GM12878 (cell line): Measurements from ENCODE around the gene PROM1. TPM values are rescaled to one million over a fixed set of nuclear protein-coding genes. Genes with fewer than 3 reads are reported as not detected.

Source experiments
- ATAC-seq: fragments of 200-7000 bp; cut with Tn5 transposase; 3 replicates; pipeline ENCODE4 v1.9.1; 2020; ENCODE audit warnings: mild to moderate bottlenecking, moderate library complexity
- BruUV-seq: library from RNA; stranded (reverse); fragments of 400-500 nt; replicated peaks from 2 replicates; lab custom pipeline; 2021; lab: Mats Ljungman, UMichigan
- CTCF ChIA-PET: fragments of 300-600 bp; sonication (Branson Sonifier 250); formaldehyde crosslinking; extraction: SDS; loops from one replicate; lab custom pipeline; 2021; ENCODE audit warnings: inconsistent platforms; lab: Yijun Ruan, JAX
- POLR2A ChIA-PET: fragments of 350-600 bp; formaldehyde crosslinking; extraction: SDS; loops from one replicate; lab custom pipeline; 2021; ENCODE audit warnings: inconsistent platforms; lab: Charles Lee
- RAD21 ChIA-PET: fragments of 300-600 bp; sonication (Branson Sonifier 250); formaldehyde crosslinking; loops from one replicate; lab custom pipeline; 2023; ENCODE audit warnings: antibody characterized with exemption; ENCODE audit not compliant: unreplicated experiment; lab: Charles Lee
- SMC1A ChIA-PET: fragments of 300-600 bp; sonication (Branson Sonifier 250); formaldehyde crosslinking; loops from one replicate; lab custom pipeline; 2023; ENCODE audit not compliant: unreplicated experiment, uncharacterized antibody; lab: Charles Lee
- DNase-seq: peaks from one replicate; pipeline ENCODE4 v3.0.0-alpha.2; 2011; ENCODE audit warnings: low read depth, low spot score
- FAIRE-seq: peaks from 3 replicates; lab custom pipeline; 2011; peaks lifted over from hg19 to GRCh38; lab: Jason Lieb, UNC
- H2AFZ ChIP-seq: 2 replicates; pipeline ENCODE4 v1.6.0; 2011; ENCODE audit warnings: low read depth, low read length, control low read depth; ENCODE audit not compliant: control insufficient read depth
- H3K27ac ChIP-seq: 2 replicates; pipeline ENCODE4 v1.5.1; 2011; ENCODE audit warnings: control low read depth; ENCODE audit not compliant: control insufficient read depth, insufficient read depth
- H3K27me3 ChIP-seq, 2 experiments: replicated peaks in 1 of 2; 2 replicates each; pipeline versions ENCODE4 v1.6.0 to v1.6.1; 2011; ENCODE audit warnings: low read length in 1 of 2; ENCODE audit not compliant: control insufficient read depth in 2 of 2, insufficient read depth in 2 of 2
- H3K36me3 ChIP-seq, 2 experiments: 2 replicates each; pipeline ENCODE4 v1.5.1; 2011; ENCODE audit warnings: low read length in 1 of 2; ENCODE audit not compliant: control insufficient read depth in 2 of 2, insufficient read depth in 2 of 2
- H3K4me1 ChIP-seq: 2 replicates; pipeline ENCODE4 v1.6.1; 2011; ENCODE audit warnings: mild to moderate bottlenecking, low read length, moderate library complexity, mixed read lengths; ENCODE audit not compliant: control insufficient read depth, insufficient read depth
- H3K4me2 ChIP-seq: 2 replicates; pipeline ENCODE4 v1.6.0; 2011; ENCODE audit warnings: control low read depth; ENCODE audit not compliant: control insufficient read depth, insufficient read depth
- H3K4me3 ChIP-seq: fragments of 200-600 bp; sonication (generic); 2 replicates; pipeline ENCODE4 v1.5.1; 2016
- H3K79me2 ChIP-seq: 2 replicates; pipeline ENCODE4 v1.6.0; 2011; ENCODE audit warnings: low read length; ENCODE audit not compliant: control insufficient read depth, insufficient read depth
- H3K9ac ChIP-seq: 2 replicates; pipeline ENCODE4 v1.8.0; 2011; ENCODE audit warnings: low read length, control low read depth, mixed read lengths; ENCODE audit not compliant: control insufficient read depth, insufficient read depth
- H3K9me3 ChIP-seq: replicated peaks from 3 replicates; pipeline ENCODE4 v1.5.1; 2011; ENCODE audit warnings: mild to moderate bottlenecking, low read length; ENCODE audit not compliant: control insufficient read depth, insufficient read depth
- H4K20me1 ChIP-seq: 2 replicates; pipeline ENCODE4 v1.6.0; 2011; ENCODE audit not compliant: control insufficient read depth, insufficient read depth
- CEBPB ChIP-seq, 2 experiments: fragments of 150-350 bp in 1 of 2; IDR thresholded peaks; 2 replicates each; pipeline ENCODE4 v1.6.1; 2012 to 2014; ENCODE audit warnings: low read depth in 2 of 2, low read length in 2 of 2, borderline replicate concordance in 1 of 2, inconsistent platforms in 1 of 2
- HDAC2 ChIP-seq: fragments of 200-600 bp; sonication (generic); IDR thresholded peaks from 2 replicates; pipeline ENCODE4 v1.6.1; 2017
- IRF5 ChIP-seq: fragments of 450-650 bp; IDR thresholded peaks from 2 replicates; pipeline ENCODE4 v1.6.1; 2017; ENCODE audit warnings: borderline replicate concordance
- NFIC ChIP-seq: IDR thresholded peaks from 2 replicates; pipeline ENCODE4 v1.6.1; 2012; ENCODE audit warnings: low read depth, mild to moderate bottlenecking, inconsistent platforms, low read length, moderate library complexity
- NFXL1 ChIP-seq: fragments of 450-650 bp; IDR thresholded peaks from 2 replicates; pipeline ENCODE4 v1.6.1; 2017; ENCODE audit warnings: antibody characterized with exemption, mild to moderate bottlenecking, borderline replicate concordance
- NRF1 ChIP-seq: conservative IDR thresholded peaks from 2 replicates; pipeline ENCODE4 v1.6.1; 2011; ENCODE audit warnings: mild to moderate bottlenecking, low read depth, low read length, improper control_type of control experiment
- RB1 ChIP-seq: fragments of 450-650 bp; formaldehyde crosslinking; IDR thresholded peaks from 2 replicates; pipeline ENCODE4 v1.6.1; 2017; ENCODE audit warnings: mild to moderate bottlenecking, borderline replicate concordance
- RBBP5 ChIP-seq: fragments of 200-600 bp; sonication (generic); conservative IDR thresholded peaks from 2 replicates; pipeline ENCODE4 v1.6.1; 2016
- RCOR1 ChIP-seq: conservative IDR thresholded peaks from 2 replicates; pipeline ENCODE4 v1.6.1; 2012; ENCODE audit warnings: low read depth, low read length, improper control_type of control experiment
- ZNF217 ChIP-seq: fragments of 450-650 bp; IDR thresholded peaks from 2 replicates; pipeline ENCODE4 v1.6.1; 2017; ENCODE audit warnings: antibody characterized with exemption, mild to moderate bottlenecking
- ZNF622 ChIP-seq: fragments of 450-650 bp; IDR thresholded peaks from 2 replicates; pipeline ENCODE4 v1.6.1; 2017; ENCODE audit warnings: mild to moderate bottlenecking, inconsistent platforms
- WGBS: methylation state at CpG from one replicate; pipeline ENCODE4 v1.1.6; 2016; ENCODE audit warnings: low lambda C conversion rate; ENCODE audit not compliant: insufficient replicate concordance, insufficient coverage; ENCODE audit errors: missing lambda C conversion rate; 5-methylcytosine and 5-hydroxymethylcytosine counted together
- in situ Hi-C: fragments of 300-500 bp; cut with MboI; formaldehyde crosslinking; loops from 9 replicates; pipeline ENCODE4 v1.14.3; 2018; ENCODE audit warnings: mixed read lengths
- intact Hi-C: fragments of 100-400 bp; cut with micrococcal nuclease; formaldehyde crosslinking; loops from one replicate; pipeline ENCODE4 v1.14.2; 2022; ENCODE audit not compliant: unreplicated experiment
- polyA plus RNA-seq, 11 experiments: library from polyadenylated mRNA; depleted of rRNA in 4 of 11; unstranded in 6 of 11; stranded (reverse) in 5 of 11; fragments of >200 nt; fragmentation: Nextera tagmentation in 4 of 11; fragmentation: Illumina TruSeq in 1 of 11; extraction: Ambion mirVana in 4 of 11; extraction: Trizol in 1 of 11; gene quantifications; 1 replicate in 1 of 11; 2 replicates in 10 of 11; pipeline versions ENCODE4 v1.2.1 to v1.2.3, GENCODE V29; 2011 to 2016; ENCODE audit warnings: inconsistent platforms in 2 of 11, missing spikeins in 2 of 11, low read depth in 1 of 11
- total RNA-seq, 4 experiments: library from RNA; depleted of rRNA in 3 of 4; stranded (reverse); fragments of >200 nt in 3 of 4; fragmentation: Illumina TruSeq in 1 of 4; extraction: Trizol in 1 of 4; gene quantifications; 2 replicates each; pipeline versions ENCODE4 v1.2.1 to v1.2.3, GENCODE V29; 2013 to 2021
- TF ChIP-seq, protein P1 (sequence below): IDR thresholded peaks from 2 replicates; pipeline ENCODE4 v1.6.1; 2012; ENCODE audit warnings: improper control_type of control experiment, low read depth, low read length; ENCODE audit not compliant: insufficient replicate concordance

PROM1 gene
- total and polyA plus RNA-seq, 10 of the 15 experiments (the other 5 are each of a cell fraction or from before 2014, with no cell fraction given): 0.08 to 0.31 (median 0.18) TPM; not detected in 7

DNA sequence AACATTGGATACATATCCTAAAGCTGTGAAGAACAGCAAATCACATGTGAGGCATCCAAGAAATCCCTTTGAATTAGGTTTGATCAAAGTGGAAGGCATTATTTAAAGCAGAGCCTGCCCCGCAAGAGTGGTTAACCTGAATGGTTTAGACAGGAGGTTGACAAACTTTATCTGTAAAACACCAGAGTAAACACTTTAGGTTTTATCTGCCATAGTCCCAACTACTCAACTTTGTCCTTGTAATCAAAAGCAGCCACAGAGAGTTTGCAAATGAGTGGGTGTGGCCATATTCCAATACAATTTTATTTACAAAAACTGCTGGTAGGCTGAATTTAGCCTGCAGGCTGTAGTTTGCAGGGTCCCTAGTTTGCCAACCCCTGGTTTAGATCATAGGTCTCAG is 95.6 kb downstream of the PROM1 start:
- Histone ChIP-seq H3K4me1 (no peaks in the 10 kb centered on the region), H3K27ac (no peak overlapping the region), H3K9ac (no peak overlapping the region), H3K4me2 (no peak overlapping the region), H3K27me3 (peaks cover 0 to 5% of the 10 kb centered on the region in 2 experiments; a peak in 2 of 4 replicates), H4K20me1 (no peaks in the 10 kb centered on the region), H3K9me3 (no peaks in the 10 kb centered on the region), H3K79me2 (no peaks in the 10 kb centered on the region), H3K36me3 (no peaks in the 10 kb centered on the region), H2AFZ (no peak overlapping the region), H3K4me3 (no peak overlapping the region)
- no peak for DNase-seq
- in situ Hi-C loops: no loop called here
- ATAC-seq: no peak
- intact Hi-C loops: no loop called here
- FAIRE-seq: no peak
- TF ChIP-seq RBBP5 (no peak), NRF1 (no peak), CEBPB (IDR thresholded peaks at IDR 0.05; ENCODE audit: borderline replicate concordance in 1 of 2, low read depth in 2 of 2, low read length in 2 of 2) (no peak), IRF5 (no peak), RCOR1 (no peak), ZNF622 (no peak), ZNF217 (no peak), HDAC2 (no peak), RB1 (no peak), NFIC (no peak), NFXL1 (no peak)
- TF ChIP-seq, protein P1, sequence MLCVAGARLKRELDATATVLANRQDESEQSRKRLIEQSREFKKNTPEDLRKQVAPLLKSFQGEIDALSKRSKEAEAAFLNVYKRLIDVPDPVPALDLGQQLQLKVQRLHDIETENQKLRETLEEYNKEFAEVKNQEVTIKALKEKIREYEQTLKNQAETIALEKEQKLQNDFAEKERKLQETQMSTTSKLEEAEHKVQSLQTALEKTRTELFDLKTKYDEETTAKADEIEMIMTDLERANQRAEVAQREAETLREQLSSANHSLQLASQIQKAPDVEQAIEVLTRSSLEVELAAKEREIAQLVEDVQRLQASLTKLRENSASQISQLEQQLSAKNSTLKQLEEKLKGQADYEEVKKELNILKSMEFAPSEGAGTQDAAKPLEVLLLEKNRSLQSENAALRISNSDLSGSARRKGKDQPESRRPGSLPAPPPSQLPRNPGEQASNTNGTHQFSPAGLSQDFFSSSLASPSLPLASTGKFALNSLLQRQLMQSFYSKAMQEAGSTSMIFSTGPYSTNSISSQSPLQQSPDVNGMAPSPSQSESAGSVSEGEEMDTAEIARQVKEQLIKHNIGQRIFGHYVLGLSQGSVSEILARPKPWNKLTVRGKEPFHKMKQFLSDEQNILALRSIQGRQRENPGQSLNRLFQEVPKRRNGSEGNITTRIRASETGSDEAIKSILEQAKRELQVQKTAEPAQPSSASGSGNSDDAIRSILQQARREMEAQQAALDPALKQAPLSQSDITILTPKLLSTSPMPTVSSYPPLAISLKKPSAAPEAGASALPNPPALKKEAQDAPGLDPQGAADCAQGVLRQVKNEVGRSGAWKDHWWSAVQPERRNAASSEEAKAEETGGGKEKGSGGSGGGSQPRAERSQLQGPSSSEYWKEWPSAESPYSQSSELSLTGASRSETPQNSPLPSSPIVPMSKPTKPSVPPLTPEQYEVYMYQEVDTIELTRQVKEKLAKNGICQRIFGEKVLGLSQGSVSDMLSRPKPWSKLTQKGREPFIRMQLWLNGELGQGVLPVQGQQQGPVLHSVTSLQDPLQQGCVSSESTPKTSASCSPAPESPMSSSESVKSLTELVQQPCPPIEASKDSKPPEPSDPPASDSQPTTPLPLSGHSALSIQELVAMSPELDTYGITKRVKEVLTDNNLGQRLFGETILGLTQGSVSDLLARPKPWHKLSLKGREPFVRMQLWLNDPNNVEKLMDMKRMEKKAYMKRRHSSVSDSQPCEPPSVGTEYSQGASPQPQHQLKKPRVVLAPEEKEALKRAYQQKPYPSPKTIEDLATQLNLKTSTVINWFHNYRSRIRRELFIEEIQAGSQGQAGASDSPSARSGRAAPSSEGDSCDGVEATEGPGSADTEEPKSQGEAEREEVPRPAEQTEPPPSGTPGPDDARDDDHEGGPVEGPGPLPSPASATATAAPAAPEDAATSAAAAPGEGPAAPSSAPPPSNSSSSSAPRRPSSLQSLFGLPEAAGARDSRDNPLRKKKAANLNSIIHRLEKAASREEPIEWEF: no peak
- 52% methylated on average over 1 of the region's 1 CpG for WGBS
- ChIA-PET CTCF (no interaction called here), POLR2A (no interaction called here), RAD21 (no interaction called here), SMC1A (no interaction called here)
- no TSS peak for BruUV-seq
